Posterior vena cava (tissue), 2 donors: ENCODE measurements around the gene MCHR1. TPM values are rescaled to one million over a fixed set of nuclear protein-coding genes. Genes with fewer than 3 reads are reported as not detected.
"Not testable (repeated sequence)": the region's sequence is repeated elsewhere in the genome, so short reads cannot be mapped to it uniquely, and the experiment has no call there.

ENCODE experiments used
- DNase-seq: peaks from one replicate; pipeline ENCODE4 v3.0.0-alpha.2; 2020; ENCODE audit warnings: low spot score
- intact Hi-C, 2 donors: fragments of 100-400 bp; cut with DNase I; formaldehyde crosslinking; loops; one replicate each; pipeline versions ENCODE4 v1.14.1 to v1.14.2; 2022 to 2023
- total RNA-seq, 2 donors: library from RNA; stranded (reverse); fragmentation: NEBNext Ultra II Directional; extraction: Animal tissue kit (Norgen Biotek cat#: 25700); gene quantifications; one replicate each; pipeline ENCODE4 v1.2.1, GENCODE V29; 2021
- donor health status: DM: yes; HTN: yes; CAD: no.
- donor health status: DM: yes; HTN: yes; CAD: no.

Gene MCHR1
- total RNA-seq, 2 donors from 2014 or later = 0.52 to 2.7 TPM

GRCh38 chr22:40717657-40718056, 38.4 kb downstream of the MCHR1 start:
- DNase-seq, intact Hi-C loops: not testable (repeated sequence)

DNA sequence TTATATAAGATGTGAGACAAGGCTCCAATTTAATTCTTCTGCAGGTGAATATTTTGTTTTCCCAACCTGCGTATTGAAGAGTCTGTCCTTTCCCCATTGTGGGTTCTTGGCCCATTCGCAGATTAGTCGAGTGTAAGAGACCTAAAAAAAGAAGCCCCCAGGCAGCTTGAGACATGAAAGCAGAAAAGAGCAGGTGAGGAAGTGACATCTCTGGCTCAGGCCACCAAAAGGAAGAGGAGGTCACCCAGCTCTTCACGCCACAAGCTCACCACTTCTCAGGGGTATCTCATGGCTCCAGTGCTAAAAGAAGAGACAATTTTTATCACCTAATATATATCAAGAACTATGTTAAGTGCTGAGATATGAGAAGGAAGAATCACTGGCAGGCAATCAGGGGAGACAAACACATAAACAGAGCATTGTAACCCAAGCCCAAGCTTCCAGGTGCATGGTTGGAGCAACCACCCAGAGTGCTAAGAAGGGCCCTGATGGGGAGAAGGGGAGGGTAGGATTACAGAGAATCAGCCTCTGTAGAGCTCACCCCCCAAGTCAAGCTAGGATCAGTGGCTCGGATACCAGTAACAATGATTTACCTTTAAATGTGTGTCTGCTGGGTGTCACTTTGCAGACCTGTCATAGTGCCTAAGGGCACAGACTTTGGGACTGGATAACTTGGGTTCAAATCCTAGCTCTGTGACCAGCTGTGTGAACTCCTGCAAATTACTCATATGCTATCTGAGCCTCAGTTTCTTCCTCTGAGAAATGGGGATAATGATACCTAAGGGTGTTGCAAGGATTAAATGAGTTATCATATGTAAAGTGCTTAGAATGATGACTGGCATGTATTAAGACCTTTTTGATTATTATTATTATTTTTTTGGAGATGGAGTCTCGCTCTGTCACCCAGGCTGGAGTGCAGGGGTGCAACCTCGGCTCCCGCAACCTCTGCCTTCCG, 39.2 kb downstream of the MCHR1 start:
- intact Hi-C loops = no loop called here
- DNase-seq = no peak

DNA sequence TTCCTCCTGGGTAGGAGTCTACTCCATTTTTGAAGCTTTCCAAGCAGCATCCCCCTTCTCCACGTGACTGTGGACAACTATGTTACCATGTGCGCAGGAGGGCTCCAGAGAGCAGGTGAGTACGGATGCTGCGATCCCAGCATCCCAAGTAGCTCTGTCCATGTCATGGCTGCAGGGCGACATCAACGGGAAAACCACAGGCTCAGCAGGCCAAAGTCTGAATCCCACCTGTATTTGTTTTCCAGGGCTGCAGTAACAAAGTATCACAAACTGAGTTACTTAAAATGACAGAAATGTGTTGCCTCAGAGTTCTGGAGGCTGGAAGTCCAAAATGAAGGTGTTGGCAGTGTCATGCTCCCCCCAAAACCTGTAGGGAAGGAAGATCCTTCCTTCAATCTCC, 40.3 kb downstream of the MCHR1 start:
- DNase-seq = no peak
- intact Hi-C loops = no loop called here

DNA sequence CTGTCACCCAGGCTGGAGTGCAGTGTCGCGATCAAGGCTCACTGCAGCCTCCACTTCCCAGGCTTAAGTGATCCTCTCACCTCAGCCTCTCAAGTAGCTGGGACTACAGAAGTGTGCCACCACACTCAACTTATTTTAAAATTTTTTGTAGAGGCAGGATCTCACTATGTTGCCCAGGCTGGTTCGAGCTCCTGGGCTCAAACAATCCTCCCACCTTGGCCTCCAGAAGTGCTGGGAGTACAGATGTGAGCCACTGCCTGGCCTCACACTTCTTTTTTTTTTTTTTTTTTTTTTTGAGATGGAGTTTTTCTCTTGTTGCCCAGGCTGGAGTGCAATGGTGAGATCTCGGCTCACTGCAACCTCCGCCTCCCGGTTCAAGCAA, 40.9 kb downstream of the MCHR1 start:
- intact Hi-C loops, DNase-seq: not testable (repeated sequence)

GRCh38 chr22:40720538-40721256, 41.4 kb downstream of the MCHR1 start:
- intact Hi-C loops = no loop called here
- DNase-seq = no peak

DNA sequence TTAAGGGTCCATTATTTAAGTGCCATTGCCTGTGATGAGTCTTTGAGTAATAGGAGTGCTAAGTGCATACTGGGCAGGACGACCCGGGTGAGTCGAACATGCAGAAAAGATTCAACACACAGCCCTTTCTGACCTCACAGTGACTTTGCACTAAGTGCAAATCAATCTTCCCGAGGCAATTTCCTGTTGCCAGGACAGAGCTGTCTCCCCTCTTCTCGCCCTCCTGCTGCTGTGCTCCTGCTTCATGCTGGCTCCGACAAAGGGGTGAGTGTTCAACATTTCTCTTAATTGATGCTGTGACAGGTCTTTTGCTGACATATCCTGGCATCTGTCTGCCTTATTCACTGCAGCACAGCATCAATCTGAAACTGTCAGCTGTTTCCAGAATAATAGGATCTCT, 42.0 kb downstream of the MCHR1 start:
- no peak for DNase-seq
- intact Hi-C loops = no loop called here

GRCh38 chr22:40723396-40723933, 44.2 kb downstream of the MCHR1 start:
- DNase-seq = no peak
- intact Hi-C loops = no loop called here

GRCh38 chr22:40726514-40726913, 47.2 kb downstream of the MCHR1 start:
- DNase-seq = no peak
- intact Hi-C loops = no loop called here

GRCh38 chr22:40727070-40727963, 48.0 kb downstream of the MCHR1 start:
- no peak for DNase-seq
- intact Hi-C loops = no loop called here

GRCh38 chr22:40727964-40728615, 48.8 kb downstream of the MCHR1 start:
- no peak for DNase-seq
- intact Hi-C loops = no loop called here

- intact Hi-C loops = no loop called here
- DNase-seq = no peak
These were observed 49.5 kb downstream of the MCHR1 start for GRCh38 chr22:40728731-40729189.

DNA sequence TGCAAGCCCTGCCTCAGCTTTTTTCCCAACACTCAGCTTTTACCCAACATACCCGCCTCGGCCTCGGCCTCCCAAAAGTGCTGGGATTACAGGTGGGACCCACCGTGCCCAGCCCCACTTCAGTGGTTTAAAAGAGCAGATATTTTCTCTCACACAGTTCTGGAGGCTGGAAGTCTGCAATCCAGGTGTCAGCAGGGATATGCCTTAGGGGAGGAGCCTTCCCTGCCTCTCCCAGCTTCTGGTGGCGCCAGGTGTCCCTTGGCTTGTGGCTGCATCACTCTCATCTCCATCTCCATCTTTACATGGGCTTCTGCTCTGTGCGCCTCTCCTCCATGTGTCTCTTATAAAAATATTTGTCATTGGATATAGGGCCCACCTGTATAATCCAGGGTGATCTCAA, 50.0 kb downstream of the MCHR1 start:
- intact Hi-C loops = no loop called here
- no peak for DNase-seq

Other genes starting within 250 kb of the MCHR1 start
- gene MRTFA, start 42.8 kb upstream of the MCHR1 start, total RNA-seq = 10 to 100 TPM; 72.8 to 76.5 TPM
- 10 to 100 TPM; 11.7 to 13.4 TPM for gene SLC25A17, start 139.9 kb downstream of the MCHR1 start, total RNA-seq
- gene ST13, start 177.2 kb downstream of the MCHR1 start, total RNA-seq = 100 to 1,000 TPM; 143 to 151 TPM
- 10 to 100 TPM; 11.7 to 12.6 TPM for gene XPNPEP3, start 177.7 kb downstream of the MCHR1 start, total RNA-seq
- not detected for gene DNAJB7, start 182.6 kb downstream of the MCHR1 start, total RNA-seq